ENCODE data around the gene GATD1. TPM values are rescaled to one million over a fixed set of nuclear protein-coding genes. Genes with fewer than 3 reads are reported as not detected.
A peak's percentile ranks its signal among the peaks of the same experiment; 100 is the strongest.

The GATD1 gene
- total RNA-seq, 1 experiment from 2014 or later = 81.3 TPM

GRCh38 chr11:721247-721740 is 56.0 kb downstream of the GATD1 start:
- H3K36me3 ChIP-seq (ENCODE audit: insufficient read depth, low read length, poor library complexity, severe bottlenecking) = no peaks in the 10 kb centered on the region
- no peaks in the 10 kb centered on the region for H3K9me3 ChIP-seq (ENCODE audit: low read depth, low read length, poor library complexity, severe bottlenecking)
- no peaks in the 10 kb centered on the region for H3K4me1 ChIP-seq (ENCODE audit: insufficient read depth, low read length, poor library complexity, severe bottlenecking)
- DNase-seq (ENCODE audit: low spot score) = no peak
- intact Hi-C loops (cut with micrococcal nuclease; ENCODE audit: unreplicated experiment) = loop anchor here (5.0 to 10.0 kb wide), 2 partner anchors 59 to 166 kb away; no protein-coding TSS in a partner anchor
- H3K27ac ChIP-seq (ENCODE audit: low read depth, low read length, poor library complexity, severe bottlenecking) = no peak overlapping the region
- CTCF ChIA-PET = no interaction called here
- BruUV-seq (replicated peaks) = no TSS peak
- peaks cover 40% of the 10 kb centered on the region for H3K27me3 ChIP-seq (replicated peaks; ENCODE audit: insufficient read depth, low read depth, low read length, poor library complexity)
- no peak overlapping the region for H3K4me3 ChIP-seq (ENCODE audit: low read depth, low read length, poor library complexity, severe bottlenecking)
- TF ChIP-seq EZH2 (IDR thresholded peaks at IDR 0.05; ENCODE audit: borderline replicate concordance, low read depth, low read length, poor library complexity, severe bottlenecking) (peak; percentile 48), CTCF (conservative IDR thresholded peaks at IDR 0.05; ENCODE audit: low read depth, low read length) (no peak)
- POLR2A ChIA-PET (ENCODE audit: low non-redundant PET) = no interaction called here

GRCh38 chr11:720642-721246 is 56.5 kb downstream of the GATD1 start:
- Histone ChIP-seq H3K9me3 (ENCODE audit: low read depth, low read length, poor library complexity, severe bottlenecking) (no peaks in the 10 kb centered on the region), H3K27ac (ENCODE audit: low read depth, low read length, poor library complexity, severe bottlenecking) (no peak overlapping the region), H3K4me1 (ENCODE audit: insufficient read depth, low read length, poor library complexity, severe bottlenecking) (no peaks in the 10 kb centered on the region), H3K4me3 (ENCODE audit: low read depth, low read length, poor library complexity, severe bottlenecking) (no peak overlapping the region), H3K27me3 (replicated peaks; ENCODE audit: insufficient read depth, low read depth, low read length, poor library complexity) (peaks cover 38% of the 10 kb centered on the region), H3K36me3 (ENCODE audit: insufficient read depth, low read length, poor library complexity, severe bottlenecking) (no peaks in the 10 kb centered on the region)
- DNase-seq (ENCODE audit: low spot score) = no peak
- intact Hi-C loops (cut with micrococcal nuclease; ENCODE audit: unreplicated experiment) = loop anchor here (5.0 to 10.0 kb wide), 2 partner anchors 58 to 166 kb away; no protein-coding TSS in a partner anchor
- TF ChIP-seq CTCF (conservative IDR thresholded peaks at IDR 0.05; ENCODE audit: low read depth, low read length) (no peak), EZH2 (IDR thresholded peaks at IDR 0.05; ENCODE audit: borderline replicate concordance, low read depth, low read length, poor library complexity, severe bottlenecking) (no peak)
- POLR2A ChIA-PET (ENCODE audit: low non-redundant PET) = no interaction called here
- BruUV-seq (replicated peaks) = no TSS peak
- CTCF ChIA-PET = interaction anchor here (0.6 kb wide), 1 partner anchor 8 kb away, joined by 3 read pairs; no protein-coding TSS in a partner anchor

GRCh38 chr11:720017-720641 is 57.2 kb downstream of the GATD1 start:
- Histone ChIP-seq H3K4me1 (ENCODE audit: insufficient read depth, low read length, poor library complexity, severe bottlenecking) (no peaks in the 10 kb centered on the region), H3K27me3 (replicated peaks; ENCODE audit: insufficient read depth, low read depth, low read length, poor library complexity) (peaks cover 32% of the 10 kb centered on the region), H3K4me3 (ENCODE audit: low read depth, low read length, poor library complexity, severe bottlenecking) (no peak overlapping the region), H3K27ac (ENCODE audit: low read depth, low read length, poor library complexity, severe bottlenecking) (no peak overlapping the region), H3K36me3 (ENCODE audit: insufficient read depth, low read length, poor library complexity, severe bottlenecking) (no peaks in the 10 kb centered on the region), H3K9me3 (ENCODE audit: low read depth, low read length, poor library complexity, severe bottlenecking) (no peaks in the 10 kb centered on the region)
- CTCF ChIA-PET = interaction anchor here (0.6 kb wide), 1 partner anchor 8 kb away, joined by 3 read pairs; no protein-coding TSS in a partner anchor
- no peak for DNase-seq (ENCODE audit: low spot score)
- BruUV-seq (replicated peaks) = no TSS peak
- intact Hi-C loops (cut with micrococcal nuclease; ENCODE audit: unreplicated experiment) = loop anchor here (5.0 to 10.0 kb wide), 2 partner anchors 58 to 165 kb away; no protein-coding TSS in a partner anchor
- POLR2A ChIA-PET (ENCODE audit: low non-redundant PET) = no interaction called here
- TF ChIP-seq CTCF (conservative IDR thresholded peaks at IDR 0.05; ENCODE audit: low read depth, low read length) (no peak), EZH2 (IDR thresholded peaks at IDR 0.05; ENCODE audit: borderline replicate concordance, low read depth, low read length, poor library complexity, severe bottlenecking) (no peak)
